Left renal cortex interstitium (tissue), 4 donors: ENCODE measurements around the gene PPP1R15B. TPM values are rescaled to one million over a fixed set of nuclear protein-coding genes. Genes with fewer than 3 reads are reported as not detected.

Experiments used
- DNase-seq, 4 donors: peaks; one replicate each; pipeline ENCODE4 v3.0.0-alpha.2; 2013; ENCODE audit warnings: low read depth in 4 of 4, low spot score in 2 of 4, missing footprints in 1 of 4
- polyA plus RNA-seq, 4 donors: library from polyadenylated mRNA; unstranded; fragments of 120-200 nt; gene quantifications; one replicate each; pipeline ENCODE4 v1.2.1, GENCODE V29; 2013; ENCODE audit not compliant: insufficient read length in 4 of 4

Gene PPP1R15B
- polyA plus RNA-seq, 4 donors, result 35.4 to 41.5 (median 37.8) TPM

DNA sequence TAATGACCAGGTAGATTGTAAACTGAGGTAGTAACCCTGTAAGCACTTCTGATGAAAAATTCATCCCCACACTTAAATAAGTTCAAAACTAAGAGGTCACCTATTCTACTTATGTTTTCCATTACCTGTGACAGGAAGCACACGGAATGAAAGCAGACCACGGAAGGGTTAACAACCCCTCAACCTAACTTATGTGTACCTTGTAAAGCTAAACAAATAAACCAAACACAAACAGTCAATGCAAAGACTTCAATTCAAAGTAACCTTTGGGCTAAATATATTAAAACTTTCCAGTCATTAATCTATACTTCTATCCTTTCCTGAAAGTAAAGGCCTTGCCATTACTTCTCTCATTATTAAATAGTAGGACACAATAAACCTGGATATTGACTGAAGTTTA, 7.0 kb downstream of the PPP1R15B start:
- no peak for DNase-seq

DNA sequence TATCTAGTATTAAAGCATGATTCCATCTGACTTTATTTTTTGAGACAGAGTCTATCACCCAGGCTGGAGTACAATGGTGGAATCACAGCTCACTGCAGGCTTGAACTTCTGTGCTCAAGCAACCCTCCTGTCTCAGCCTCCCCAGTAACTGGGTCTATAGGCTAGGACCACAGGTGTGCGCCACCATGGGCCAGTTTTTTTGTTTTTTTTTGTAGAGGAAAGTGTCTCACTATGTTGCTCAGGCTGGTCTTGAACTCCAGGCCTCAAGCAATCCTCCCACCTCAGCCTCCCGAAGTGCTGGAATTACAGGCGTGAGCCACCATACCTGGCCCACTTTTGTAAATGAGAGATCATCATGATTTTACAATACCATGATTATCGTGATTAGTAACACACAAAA, 9.2 kb downstream of the PPP1R15B start:
- DNase-seq, result no peak

DNA sequence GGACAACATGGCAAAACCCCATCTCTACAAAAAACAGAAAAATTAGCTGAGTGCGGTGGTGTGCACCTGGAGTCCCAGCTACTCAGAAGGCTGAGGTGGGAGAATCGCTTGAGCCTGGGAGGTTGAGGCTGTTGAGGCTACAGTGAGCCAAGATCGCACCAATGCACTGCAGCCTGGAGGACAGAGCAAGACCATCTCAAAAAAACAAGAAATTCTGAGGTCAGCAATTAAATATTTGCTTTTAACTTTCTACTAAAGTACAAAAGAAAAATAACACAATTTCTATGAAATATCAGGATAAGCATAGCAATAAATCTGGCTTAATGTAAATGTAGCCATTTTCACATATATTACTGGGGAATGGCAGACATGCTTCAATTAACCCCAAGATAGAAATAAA, 9.9 kb downstream of the PPP1R15B start:
- no peak for DNase-seq

DNA sequence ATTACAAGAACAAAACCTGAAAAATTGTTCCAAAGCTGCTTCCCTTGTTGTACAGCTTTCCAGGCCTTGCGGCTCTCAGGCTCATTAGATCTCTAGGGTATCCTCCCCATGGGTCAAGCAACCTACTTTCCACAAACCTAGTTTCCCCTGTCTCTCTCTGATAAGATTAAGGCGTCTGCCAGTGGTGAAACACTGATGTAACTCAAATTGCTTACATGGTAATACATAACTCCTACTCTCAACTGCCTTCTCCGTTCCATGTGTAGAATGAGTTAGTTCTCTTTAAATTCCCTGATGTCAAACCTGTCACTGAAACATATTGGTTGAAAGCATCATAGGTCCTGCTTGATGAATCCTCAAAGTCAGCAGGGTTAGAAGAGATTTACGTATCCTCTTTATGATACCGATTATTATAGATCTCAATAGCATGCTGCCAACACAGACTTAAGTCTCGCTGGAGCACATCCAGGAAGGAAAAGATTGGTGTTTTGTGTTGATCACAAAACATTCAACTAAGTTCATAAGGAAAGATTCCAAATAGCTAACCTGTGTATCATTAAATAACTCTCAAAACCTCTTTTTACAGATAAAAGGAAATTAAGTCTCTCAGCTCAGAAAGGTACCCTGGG, 10.6 kb downstream of the PPP1R15B start:
- DNase-seq, result no peak

DNA sequence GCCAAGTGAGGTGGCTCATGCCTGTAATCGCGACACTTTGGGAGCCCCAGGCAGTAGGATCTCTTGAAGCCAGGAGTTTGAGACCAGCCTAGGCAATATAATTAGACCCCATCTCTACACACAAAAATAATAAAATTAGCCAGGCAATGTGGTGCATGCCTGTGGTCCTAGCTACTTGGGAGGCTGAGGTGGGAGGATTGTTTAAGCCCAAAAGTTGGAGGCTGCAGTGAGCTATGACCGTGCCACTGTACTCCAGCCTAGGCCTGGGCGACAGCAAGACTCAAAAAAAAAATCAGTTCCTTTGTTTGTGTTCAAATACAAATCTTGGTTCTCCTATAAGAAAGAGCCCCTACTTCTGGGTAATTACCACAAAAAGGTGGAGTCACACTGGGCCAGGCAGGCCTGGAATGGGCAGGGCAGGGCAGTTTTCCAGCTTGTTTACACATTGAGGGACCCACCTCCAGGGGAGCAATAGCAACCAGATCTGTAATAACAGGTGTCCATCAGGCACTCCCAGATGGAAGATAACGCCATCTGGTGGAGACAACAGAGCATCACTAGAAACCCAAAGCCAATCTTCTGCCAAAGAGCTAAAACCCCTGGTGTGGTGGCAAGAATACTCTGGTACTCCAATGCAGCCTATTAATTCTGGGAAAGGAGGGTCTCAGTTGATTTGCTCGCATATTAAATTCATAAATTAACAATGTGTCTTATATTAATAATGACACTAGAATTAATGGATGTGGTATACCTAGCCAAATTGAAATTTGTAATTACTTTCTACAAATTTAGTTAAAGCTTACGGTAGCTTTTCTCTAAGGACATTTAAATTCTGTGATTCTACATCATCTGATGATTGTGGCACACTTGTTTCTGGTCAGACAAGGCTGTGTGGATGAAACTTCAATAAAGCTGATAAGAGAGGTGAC, 13.2 kb downstream of the PPP1R15B start:
- peak in 1 of 4 donors; percentile 34 for DNase-seq

DNA sequence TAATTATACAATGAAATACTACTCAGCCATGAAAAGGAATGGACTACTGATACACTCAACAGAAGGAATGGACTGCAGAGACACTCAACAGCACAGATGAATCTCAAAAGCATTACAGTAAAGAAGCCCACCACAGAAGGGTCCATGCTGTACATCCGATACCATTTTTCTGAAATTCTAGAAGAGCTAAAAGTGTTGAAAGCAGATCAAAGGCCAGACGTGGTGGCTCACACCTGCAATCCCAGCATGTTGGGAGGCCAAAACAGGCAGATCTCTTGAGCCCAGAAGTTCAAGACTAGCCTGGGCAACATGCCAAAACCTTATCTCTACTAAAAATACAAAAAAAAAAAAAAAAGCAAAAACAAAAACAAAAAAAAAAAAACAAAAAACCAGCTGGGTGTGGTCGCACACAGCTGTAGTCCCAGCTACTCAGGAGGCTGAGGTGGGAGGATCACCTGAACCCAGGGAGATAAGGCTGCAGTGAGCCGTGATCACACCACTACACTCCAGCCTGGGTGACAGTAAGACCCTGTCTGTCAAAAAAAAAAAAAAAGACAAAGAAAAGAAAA, 15.5 kb downstream of the PPP1R15B start:
- DNase-seq, result no peak

DNA sequence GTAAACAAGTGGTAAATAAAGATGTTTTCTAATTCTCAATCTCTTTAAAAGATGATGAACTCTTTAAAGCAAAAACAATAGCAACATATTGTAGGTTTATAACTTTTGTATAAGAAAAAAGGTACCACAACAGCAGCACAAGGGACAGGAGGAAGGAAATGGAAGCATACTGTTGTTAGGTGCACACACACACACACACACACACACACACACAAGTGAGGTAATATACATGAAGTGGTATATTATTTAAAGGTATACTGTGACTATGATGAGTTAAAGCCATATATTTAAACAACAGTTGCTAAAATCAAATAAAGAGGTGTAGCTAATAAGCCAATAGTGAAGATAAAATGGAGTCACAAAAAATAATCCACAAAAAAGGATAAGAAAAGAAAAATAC, 20.0 kb downstream of the PPP1R15B start:
- DNase-seq, result no peak

DNA sequence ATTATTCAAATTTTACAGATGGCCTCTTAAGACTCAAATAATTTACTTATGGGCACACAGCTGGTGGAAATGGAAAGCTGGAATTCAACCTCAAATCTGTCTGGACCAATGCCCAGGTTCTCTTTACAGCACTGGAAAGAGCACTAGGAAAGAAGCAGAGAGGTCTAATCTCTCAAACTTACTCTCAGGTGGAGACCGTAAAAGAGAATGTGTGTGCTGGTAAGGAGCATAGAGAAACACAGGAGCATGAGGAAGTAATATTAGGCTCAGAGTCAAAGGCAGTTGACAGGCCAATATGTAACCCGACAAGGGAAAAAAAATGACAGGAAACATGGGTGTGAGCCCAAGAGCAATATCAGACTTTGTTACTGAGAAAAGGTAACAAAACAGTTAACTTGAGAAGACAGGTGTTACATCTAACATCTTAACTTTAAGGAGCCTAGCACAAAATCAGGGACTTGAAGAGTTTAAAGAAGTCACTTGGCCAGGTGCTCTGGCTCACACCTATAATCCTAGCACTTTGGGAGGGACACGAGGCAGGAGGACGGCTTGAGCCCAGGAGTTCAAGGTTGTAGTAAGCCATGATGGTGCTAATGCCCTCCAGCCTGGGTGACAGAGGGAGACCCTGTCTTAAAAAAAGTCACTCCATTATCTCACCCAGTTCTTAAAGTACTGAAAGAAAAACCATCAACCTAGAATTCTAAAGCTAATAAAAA, 20.7 kb downstream of the PPP1R15B start:
- no peak for DNase-seq

DNA sequence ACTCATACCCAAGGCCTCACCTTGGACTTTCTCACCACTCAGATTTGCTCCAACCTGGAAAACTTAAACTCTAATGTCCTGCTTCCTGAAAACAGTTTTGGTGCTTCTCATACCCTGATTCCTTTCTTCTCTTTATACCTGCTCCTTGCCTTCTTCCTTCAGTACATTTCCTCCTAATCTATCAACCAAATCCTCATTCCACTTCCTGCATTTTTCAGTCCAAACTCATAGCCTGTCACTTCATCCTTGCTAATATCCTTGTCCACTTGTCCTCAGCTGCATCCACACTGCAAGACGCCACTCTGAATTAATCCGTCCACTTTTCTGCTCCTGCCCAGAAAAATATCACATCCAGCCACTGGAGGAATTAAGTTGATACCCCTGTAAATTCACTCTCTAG, 25.9 kb downstream of the PPP1R15B start:
- DNase-seq, result no peak

DNA sequence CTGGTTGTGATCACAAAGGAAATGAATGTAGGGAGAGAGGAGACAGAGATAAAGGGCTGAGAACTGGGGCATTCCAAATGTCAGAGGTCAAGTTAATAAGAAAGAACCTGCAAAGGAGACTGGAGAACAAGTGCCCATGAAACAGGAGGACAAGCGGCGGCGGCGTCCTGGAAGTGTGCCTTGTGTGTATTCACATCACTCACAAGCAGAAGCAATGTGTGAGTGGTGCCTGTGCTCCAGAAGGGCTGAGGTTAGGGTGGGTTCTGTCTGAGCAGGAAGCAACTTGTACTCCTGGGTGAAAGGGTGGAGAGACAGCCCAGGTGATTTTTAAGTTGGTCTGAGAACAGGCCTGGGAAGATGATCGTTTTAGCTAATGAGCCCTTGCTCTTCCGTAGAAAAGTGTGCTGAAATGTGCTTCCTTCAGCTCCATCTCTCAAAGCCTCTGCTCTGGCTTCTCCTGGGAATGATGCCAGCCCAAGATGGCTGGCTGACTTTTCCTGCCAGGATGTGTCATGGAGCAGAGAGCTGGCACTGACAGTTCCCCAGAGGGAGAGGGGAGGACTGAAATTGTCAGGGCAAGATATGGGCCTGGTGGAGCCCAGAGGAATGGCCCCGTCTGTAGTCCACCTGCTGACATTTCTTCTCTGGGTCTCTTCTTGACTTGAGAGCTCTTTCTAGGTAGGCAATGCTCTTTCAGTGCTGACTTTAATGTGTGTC, 26.8 kb downstream of the PPP1R15B start:
- no peak for DNase-seq

DNA sequence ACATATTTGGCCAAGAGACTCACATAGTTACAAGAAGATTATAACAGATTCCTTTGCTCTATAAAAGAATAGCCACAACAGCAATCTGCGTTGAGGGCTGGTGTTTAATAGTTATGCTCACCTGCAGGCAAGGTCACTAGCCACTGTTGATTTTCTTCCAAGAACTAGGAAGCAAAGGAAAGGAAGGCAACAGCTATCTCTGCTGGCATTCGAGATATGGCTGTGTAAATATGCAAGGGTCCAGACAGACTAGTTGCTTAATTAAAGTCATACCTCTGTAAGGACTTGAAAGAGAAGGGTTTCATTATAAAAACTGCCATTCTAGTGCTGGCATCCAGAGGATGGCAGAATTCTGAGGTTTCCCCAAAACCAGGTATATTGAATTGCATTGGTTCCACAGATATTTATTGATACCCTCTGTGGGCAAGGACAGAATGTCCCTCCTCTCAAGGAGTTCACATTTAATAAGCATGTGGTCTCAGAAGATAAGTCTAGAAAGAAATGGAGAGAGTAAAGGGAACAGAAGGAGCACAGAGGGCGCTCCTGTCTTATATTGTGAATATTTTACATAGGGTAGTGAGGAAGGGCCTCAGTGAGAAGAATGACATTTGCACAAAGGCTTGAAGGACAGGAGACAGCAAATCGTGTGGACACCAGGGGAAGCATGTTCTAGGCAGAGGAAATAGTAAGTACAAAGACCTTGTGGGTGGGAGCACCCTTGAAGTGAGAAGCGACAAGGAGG, 28.3 kb downstream of the PPP1R15B start:
- DNase-seq, result no peak

DNA sequence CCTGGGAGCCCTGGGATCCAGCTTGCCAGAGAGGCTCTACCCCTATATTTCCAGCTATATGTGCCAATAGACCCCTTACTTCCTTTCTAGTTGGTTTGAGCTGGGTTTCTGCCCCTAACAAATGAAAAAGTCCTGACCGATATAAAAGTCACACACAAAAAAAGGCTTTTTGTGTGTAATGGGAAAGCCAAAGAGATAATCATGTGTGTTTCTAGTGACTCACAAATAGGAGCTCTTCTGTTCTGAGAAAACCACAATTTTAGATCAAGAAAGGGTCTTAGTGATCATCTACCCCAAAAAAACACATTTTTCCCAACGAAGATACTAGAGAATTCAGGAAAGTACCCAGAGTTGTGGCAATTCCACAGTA, 28.9 kb downstream of the PPP1R15B start:
- no peak for DNase-seq

DNA sequence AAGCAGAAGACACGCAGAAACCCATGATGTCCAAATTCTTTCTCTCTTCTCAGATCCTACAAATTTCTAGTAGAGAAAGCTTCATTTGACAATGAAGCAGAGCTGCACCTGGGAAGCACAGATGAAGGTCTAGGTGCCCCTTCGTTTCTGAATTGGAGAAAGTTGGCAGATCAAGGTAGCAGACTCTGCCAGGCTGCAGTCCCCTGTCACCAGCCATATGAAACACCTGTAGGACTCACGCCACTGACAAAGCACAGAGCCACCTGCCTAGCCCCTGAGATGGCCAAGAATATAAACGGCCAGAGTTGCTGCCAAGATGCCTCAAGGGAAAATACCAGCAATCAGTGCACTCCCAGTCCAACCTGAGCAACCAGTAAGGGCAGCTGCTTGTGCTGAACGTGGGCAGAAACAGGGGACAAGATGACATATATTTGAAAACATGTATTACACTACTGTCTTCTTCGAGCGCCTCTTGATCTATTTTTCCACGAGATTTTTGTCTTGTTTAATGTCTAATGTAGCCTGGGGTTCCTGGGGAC, 31.3 kb downstream of the PPP1R15B start:
- no peak for DNase-seq

DNA sequence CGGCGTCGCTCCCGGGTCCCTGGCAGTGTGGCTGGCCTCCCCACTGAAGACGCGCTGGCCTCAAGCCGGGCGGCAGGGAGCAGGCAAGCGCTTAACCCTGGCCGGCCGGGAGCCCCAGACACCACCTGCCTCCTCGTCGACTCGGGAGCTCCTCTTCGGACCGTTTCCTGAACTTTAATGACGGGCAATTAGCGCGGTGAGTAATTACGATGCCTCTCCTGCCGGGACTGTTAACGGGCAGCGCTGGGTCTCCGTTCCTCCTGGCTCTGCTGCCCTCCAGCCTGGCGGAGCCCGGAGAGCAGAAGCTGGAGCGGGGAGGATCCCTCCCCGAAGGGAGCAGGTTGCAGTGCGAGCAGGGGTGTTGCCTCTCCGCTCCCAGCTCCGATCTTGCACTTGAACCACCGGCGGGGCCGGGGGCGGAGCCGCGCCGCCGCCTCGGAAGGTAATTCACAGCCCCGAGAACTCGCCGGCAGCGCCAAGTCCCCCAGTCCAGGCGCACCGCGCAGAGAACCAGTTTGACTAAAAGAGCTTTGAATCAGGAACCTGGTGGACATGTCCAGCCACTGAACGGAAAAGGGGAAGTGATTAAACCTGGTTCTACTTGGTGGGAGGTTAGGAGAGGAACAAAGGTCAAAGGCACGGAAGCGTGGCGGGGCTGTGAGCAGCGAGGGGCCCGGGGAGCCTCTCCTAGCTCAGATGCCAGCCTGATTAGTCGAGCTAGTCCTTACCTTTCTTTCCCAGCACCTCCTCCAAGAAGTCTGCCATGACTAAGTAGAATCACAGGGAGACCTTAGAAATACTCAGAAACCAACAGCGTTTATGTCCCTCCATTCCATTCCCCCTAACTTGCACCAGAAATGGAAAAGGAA, 33.6 kb downstream of the PPP1R15B start:
- DNase-seq, result no peak

DNA sequence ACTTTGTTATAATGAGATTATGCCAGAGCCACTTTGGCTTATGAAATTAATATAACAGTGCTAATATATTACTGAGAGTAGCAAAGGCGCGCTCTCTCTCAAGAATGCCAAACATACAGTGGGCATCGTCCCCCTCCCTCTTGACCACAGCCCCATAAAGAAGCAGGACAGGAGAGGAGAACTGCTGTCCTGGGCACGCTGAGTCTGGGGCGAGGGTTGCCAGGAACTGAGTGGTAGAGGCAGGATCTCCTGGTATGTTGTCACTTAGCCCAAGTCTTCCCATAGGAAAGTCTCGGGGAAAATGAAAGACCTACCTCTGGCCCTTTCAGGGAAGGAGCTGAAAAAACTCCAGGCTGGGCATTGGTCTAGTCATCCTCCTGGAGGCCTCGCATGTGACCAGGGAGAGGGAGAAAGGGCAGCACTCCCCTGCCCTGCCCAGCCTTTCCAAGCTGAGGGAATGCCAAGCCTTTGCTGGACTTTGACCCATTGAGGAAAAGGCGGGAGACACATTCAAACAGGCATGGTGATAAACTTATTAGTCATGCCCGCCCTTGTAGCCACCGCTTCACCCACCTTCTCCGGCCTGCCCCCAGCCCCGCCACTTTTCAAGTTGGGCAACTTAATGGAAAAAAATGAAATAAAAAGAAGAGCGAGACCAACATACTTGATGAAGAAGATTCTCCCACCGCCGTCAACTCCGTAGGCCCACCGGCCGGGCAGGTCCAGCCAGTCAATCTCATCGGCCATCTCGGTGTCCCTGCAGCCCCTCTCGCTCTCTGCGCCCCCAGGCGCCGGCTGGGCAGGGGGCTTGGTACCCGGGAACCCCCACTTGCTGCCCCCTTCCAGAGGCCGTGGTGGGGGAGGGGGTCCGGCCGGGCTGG, 34.5 kb downstream of the PPP1R15B start:
- no peak for DNase-seq

DNA sequence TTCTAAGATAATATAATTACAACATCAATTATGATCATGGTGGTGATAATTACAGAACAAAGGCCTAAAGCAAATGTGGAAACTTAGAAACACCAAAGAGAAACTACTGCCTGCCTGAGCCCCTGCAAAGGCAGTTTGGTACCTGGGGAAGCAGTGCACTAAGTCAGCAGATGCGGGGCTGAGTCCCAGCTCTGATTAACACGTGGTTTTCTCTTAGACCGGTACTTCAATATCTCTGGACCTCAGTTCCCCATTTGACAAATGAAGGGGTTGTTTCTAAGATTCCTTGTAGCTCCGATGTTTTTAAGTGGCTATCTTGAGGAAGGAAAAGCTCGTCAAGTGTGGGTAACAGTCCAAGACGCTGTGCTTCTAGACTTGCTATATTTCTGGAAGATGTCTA, 35.2 kb downstream of the PPP1R15B start:
- DNase-seq, result no peak

DNA sequence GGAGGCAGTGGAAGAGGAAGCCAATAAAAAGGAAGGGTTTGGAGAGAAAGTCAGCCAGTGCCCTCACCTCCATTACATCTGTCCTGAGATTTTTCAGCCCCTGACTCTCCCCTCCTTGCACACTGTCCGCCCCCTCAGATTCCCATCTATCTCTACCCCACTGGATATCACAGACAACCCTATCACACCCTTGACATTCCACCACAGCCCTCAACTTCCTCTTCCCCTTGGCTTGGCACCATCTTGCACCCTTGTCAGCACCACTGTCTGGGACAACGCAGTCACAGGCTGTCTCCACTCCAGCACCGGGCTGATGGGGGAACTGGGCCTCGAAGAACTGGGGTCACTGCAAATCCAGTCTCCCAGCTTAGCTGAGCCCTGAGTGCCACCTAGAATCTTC, 37.7 kb downstream of the PPP1R15B start:
- no peak for DNase-seq

DNA sequence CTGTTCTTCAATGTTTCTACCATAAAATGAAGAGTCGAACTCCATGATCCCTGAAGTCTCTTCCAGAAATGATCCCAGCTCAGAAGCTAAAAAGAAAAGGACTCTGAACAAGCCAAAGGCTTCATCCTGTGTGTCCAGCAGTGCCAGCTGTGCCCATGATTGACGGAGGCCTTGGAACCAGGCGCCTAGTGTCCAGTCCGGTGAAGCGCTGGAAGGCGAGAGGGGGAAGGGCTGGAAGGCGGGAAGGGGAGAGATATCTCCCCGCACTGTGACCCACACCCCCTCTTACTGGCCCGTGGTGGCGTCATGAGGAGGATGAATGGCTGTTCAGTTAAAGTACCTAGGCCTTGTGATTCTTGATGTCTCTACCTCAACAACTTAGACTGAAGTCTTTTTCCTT, 41.4 kb downstream of the PPP1R15B start:
- DNase-seq, result no peak
